ENCODE results near the gene COG5. TPM values are rescaled to one million over a fixed set of nuclear protein-coding genes. Genes with fewer than 3 reads are reported as not detected.

COG5 gene
- total RNA-seq, 1 donor from 2014 or later: 52.0 TPM

GRCh38 chr7:107165341-107165740 is 398.4 kb downstream of the COG5 start:
- H3K36me3 Mint-ChIP-seq: no peaks in the 10 kb centered on the region
- no peak overlapping the region for H3K27ac Mint-ChIP-seq
- no peak for TF ChIP-seq CTCF (IDR thresholded peaks at IDR 0.05; ENCODE audit: unreplicated experiment)
- no peak for DNase-seq (ENCODE audit: low spot score in 2 of 2, unreplicated experiment in 2 of 2)
- no peak overlapping the region for H3K4me3 Mint-ChIP-seq
- no peaks in the 10 kb centered on the region for H3K27me3 Mint-ChIP-seq (ENCODE audit: low read depth)
- peaks cover 27% of the 10 kb centered on the region for H3K4me1 Mint-ChIP-seq
- H3K9me3 Mint-ChIP-seq: no peaks in the 10 kb centered on the region

- no peak for DNase-seq (ENCODE audit: low spot score in 2 of 2, unreplicated experiment in 2 of 2)
- no peaks in the 10 kb centered on the region for H3K27me3 Mint-ChIP-seq (ENCODE audit: low read depth)
- H3K9me3 Mint-ChIP-seq: no peaks in the 10 kb centered on the region
- H3K4me1 Mint-ChIP-seq: peaks cover 23% of the 10 kb centered on the region
- H3K27ac Mint-ChIP-seq: no peak overlapping the region
- no peak for TF ChIP-seq CTCF (IDR thresholded peaks at IDR 0.05; ENCODE audit: unreplicated experiment)
- H3K36me3 Mint-ChIP-seq: peaks cover 1% of the 10 kb centered on the region
- no peak overlapping the region for H3K4me3 Mint-ChIP-seq
These were observed 399.6 kb downstream of the COG5 start for GRCh38 chr7:107164092-107164491.

DNA sequence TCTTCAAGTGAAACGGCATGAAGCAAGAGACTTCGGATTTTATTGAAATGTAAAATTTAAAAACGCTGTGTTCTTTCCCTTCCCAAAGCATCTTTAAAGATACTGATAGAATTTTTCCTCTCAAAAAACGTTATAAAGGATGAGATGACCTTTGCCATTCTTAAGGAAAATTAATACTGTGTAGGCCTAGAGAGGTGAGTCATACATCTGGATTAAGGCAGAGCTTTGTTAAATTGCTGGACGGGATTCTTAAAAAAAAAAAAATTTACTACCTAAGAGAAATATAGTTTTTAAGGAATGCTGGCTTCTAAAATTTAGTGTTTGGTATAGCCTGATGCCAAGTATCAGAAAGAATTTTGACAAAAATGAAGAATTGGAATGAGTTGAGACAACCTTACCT is 401.2 kb downstream of the COG5 start:
- Mint-ChIP-seq H3K4me3 (no peak overlapping the region), H3K9me3 (no peaks in the 10 kb centered on the region), H3K4me1 (peaks cover 21% of the 10 kb centered on the region), H3K36me3 (peaks cover 2% of the 10 kb centered on the region), H3K27me3 (ENCODE audit: low read depth) (no peaks in the 10 kb centered on the region), H3K27ac (no peak overlapping the region)
- no peak for TF ChIP-seq CTCF (IDR thresholded peaks at IDR 0.05; ENCODE audit: unreplicated experiment)
- DNase-seq (ENCODE audit: low spot score in 2 of 2, unreplicated experiment in 2 of 2): no peak

DNA sequence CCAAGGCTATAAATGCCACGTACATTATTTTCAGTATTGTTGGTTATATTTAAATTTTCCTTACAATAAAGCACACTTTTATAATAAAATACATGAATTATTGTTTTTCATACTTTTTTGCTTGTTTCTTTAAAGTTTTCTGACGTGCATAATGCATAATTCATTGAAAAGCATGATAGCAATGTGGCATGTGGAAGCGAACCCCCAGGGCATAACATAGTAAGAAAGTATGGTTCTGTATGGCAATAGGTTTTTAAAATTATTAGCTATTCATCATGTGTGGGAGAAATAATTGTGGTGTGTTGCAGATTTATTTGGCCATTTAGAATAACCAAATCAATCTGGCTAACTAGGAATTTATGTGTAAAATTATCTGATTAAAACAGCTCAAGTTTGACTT is 402.3 kb downstream of the COG5 start:
- H3K27me3 Mint-ChIP-seq (ENCODE audit: low read depth): no peaks in the 10 kb centered on the region

GRCh38 chr7:107160389-107160788 is 403.3 kb downstream of the COG5 start:
- peaks cover 11% of the 10 kb centered on the region for H3K4me1 Mint-ChIP-seq
- H3K9me3 Mint-ChIP-seq: no peaks in the 10 kb centered on the region
- DNase-seq (ENCODE audit: low spot score in 2 of 2, unreplicated experiment in 2 of 2): no peak
- H3K27ac Mint-ChIP-seq: no peak overlapping the region
- no peak for TF ChIP-seq CTCF (IDR thresholded peaks at IDR 0.05; ENCODE audit: unreplicated experiment)
- H3K4me3 Mint-ChIP-seq: no peak overlapping the region
- peaks cover 9% of the 10 kb centered on the region for H3K36me3 Mint-ChIP-seq
- H3K27me3 Mint-ChIP-seq (ENCODE audit: low read depth): no peaks in the 10 kb centered on the region

More for the DNA sequence above, 402.3 kb downstream of the COG5 start:
- no peak for TF ChIP-seq CTCF (IDR thresholded peaks at IDR 0.05; ENCODE audit: unreplicated experiment)
- H3K4me3 Mint-ChIP-seq: no peak overlapping the region
- H3K27ac Mint-ChIP-seq: peak overlapping the region; percentile 31
- H3K9me3 Mint-ChIP-seq: no peaks in the 10 kb centered on the region
- DNase-seq (ENCODE audit: low spot score in 2 of 2, unreplicated experiment in 2 of 2): no peak
- H3K4me1 Mint-ChIP-seq: peaks cover 16% of the 10 kb centered on the region
- peaks cover 6% of the 10 kb centered on the region for H3K36me3 Mint-ChIP-seq

DNA sequence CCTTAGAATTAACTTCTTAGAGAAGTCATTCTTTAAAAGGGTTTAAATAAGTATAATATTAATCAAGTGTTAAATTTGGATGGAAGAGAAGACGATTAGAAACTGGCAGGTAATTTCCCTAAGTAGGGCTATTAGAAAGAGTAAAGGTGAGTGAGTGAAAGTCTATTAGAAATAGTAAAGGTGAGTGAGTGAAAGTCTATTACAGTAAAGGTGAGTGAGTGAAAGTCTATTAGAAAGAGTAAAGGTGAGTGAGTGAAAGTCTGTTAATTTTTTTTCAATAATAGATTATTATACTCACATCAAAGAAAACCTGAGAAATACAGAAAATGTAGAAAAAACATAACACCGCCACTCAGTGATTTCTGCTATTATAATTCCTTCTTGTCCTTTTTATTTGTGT is 405.7 kb downstream of the COG5 start:
- TF ChIP-seq CTCF (IDR thresholded peaks at IDR 0.05; ENCODE audit: unreplicated experiment): no peak
- no peak overlapping the region for H3K27ac Mint-ChIP-seq
- H3K27me3 Mint-ChIP-seq (ENCODE audit: low read depth): no peaks in the 10 kb centered on the region
- no peaks in the 10 kb centered on the region for H3K9me3 Mint-ChIP-seq
- peaks cover 9% of the 10 kb centered on the region for H3K36me3 Mint-ChIP-seq
- DNase-seq (ENCODE audit: low spot score in 2 of 2, unreplicated experiment in 2 of 2): no peak
- no peak overlapping the region for H3K4me3 Mint-ChIP-seq
- peaks cover 11% of the 10 kb centered on the region for H3K4me1 Mint-ChIP-seq
